ENCODE results near the gene AK3. TPM values are rescaled to one million over a fixed set of nuclear protein-coding genes. Genes with fewer than 3 reads are reported as not detected.
A peak's percentile ranks its signal among the peaks of the same experiment; 100 is the strongest.

AK3 gene
- total RNA-seq, 1 donor from 2014 or later = 81.6 TPM

- no peak for DNase-seq (ENCODE audit: low spot score)
Measured at GRCh38 chr9:4706021-4706420, 35.0 kb downstream of the AK3 start.

DNA sequence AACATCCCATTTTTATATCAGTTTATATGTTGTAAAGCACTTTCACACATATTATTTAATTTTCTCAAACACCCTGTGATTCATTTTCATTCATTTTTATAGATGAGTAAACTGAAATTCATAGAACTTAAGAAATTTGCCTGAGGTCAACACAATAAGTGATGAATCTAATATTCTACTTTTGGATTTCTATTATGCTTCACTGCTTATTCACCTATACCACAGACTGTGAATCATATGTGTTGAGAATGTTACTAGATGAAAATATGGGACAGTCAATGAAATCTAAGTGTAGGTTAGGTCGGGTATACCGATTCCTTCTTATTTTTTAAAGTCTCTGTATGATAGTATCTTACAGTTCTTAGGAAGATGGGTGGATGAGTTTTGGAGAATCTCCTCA is 36.9 kb downstream of the AK3 start:
- no peak for DNase-seq (ENCODE audit: low spot score)

DNA sequence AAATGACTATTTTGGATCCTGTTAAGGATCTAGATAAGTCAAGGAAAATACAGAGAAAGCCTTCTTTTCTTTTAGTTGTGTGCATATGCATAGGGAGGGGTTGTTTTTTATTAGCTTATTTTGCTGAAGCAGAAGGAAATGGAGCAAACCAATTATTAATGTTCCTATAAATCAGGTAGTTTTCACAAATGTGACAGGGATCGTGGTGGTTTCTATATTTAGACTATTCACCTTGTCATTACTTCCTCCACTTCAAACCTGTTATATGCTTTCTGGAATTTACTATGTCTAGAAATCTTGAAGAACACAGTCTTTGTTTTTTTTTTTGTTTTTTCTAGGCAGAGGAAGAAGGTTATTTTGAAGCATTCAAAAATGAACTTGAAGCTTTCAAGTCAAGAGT is 39.5 kb downstream of the AK3 start:
- no peak for DNase-seq (ENCODE audit: low spot score)

GRCh38 chr9:4700932-4701331 is 40.1 kb downstream of the AK3 start:
- no peak for DNase-seq (ENCODE audit: low spot score)

GRCh38 chr9:4700091-4700490 is 40.9 kb downstream of the AK3 start:
- no peak for DNase-seq (ENCODE audit: low spot score)

- no peak for DNase-seq (ENCODE audit: low spot score)
Measured at GRCh38 chr9:4691795-4692194, 49.2 kb downstream of the AK3 start.

GRCh38 chr9:4690144-4690543 is 50.9 kb downstream of the AK3 start:
- DNase-seq (ENCODE audit: low spot score) = no peak

DNA sequence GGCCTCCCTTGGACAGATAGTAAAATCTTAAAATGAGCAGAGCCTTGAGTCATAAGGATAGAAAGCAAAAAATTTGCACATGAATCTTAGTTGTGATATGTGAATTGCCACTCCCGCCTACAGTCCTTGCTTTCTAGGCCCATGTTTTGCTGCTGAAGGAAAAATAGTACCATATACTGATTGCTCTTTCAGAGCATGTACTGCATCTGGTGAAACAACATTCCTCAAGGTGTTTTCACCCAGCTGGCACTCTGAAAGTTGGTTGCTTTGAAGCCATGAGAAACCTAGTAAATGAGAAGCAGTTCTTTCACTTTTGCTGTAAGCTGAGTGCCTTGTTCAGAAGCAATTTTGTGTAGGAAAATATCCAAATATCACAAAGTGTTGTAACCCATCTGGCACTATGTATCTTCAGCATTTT is 51.3 kb downstream of the AK3 start:
- DNase-seq (ENCODE audit: low spot score) = no peak

GRCh38 chr9:4689021-4689420 is 52.0 kb downstream of the AK3 start:
- DNase-seq (ENCODE audit: low spot score) = no peak

GRCh38 chr9:4686584-4686983 is 54.4 kb downstream of the AK3 start:
- DNase-seq (ENCODE audit: low spot score) = no peak

DNA sequence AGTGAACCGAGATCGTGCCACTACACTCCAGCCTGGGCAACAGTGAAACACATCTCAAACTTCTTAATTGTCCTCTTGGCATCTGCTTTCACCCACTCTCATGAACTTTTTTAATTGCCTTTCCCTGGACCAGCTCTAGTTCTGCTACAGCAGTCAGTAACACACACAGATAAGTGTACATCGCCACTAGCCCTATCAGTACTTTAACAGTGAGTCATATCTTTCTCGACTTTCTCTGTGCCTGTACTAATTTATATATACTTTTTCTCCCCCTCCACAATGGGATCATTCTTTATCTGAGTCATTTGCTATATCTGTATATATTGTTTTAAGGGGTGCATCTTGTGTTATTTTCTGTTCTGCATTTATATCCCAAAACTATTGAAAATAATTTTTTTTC is 54.9 kb downstream of the AK3 start:
- DNase-seq (ENCODE audit: low spot score) = no peak

- no peak for DNase-seq (ENCODE audit: low spot score)
Measured at GRCh38 chr9:4684820-4685219, 56.2 kb downstream of the AK3 start.

DNA sequence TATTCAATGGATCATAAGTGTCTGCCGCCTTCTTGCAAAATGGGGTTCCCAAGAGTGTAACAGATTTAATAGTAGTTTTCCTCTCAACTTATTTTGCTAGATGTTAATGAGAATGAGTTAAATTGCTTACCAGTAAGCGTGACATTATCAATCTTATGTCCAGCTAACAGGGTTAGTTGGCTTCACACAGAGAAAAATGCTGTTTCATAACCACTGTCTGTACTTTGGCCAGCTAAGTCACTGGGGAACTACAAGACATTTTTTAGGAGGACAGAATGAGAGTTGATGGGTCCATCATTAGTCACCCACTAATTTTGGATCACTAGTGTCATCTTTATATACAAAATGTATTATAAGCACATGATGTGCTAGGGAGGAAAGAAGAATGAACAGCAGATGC is 60.3 kb downstream of the AK3 start:
- DNase-seq (ENCODE audit: low spot score) = no peak

GRCh38 chr9:4680173-4680525 is 60.9 kb downstream of the AK3 start:
- no peak for DNase-seq (ENCODE audit: low spot score)

DNA sequence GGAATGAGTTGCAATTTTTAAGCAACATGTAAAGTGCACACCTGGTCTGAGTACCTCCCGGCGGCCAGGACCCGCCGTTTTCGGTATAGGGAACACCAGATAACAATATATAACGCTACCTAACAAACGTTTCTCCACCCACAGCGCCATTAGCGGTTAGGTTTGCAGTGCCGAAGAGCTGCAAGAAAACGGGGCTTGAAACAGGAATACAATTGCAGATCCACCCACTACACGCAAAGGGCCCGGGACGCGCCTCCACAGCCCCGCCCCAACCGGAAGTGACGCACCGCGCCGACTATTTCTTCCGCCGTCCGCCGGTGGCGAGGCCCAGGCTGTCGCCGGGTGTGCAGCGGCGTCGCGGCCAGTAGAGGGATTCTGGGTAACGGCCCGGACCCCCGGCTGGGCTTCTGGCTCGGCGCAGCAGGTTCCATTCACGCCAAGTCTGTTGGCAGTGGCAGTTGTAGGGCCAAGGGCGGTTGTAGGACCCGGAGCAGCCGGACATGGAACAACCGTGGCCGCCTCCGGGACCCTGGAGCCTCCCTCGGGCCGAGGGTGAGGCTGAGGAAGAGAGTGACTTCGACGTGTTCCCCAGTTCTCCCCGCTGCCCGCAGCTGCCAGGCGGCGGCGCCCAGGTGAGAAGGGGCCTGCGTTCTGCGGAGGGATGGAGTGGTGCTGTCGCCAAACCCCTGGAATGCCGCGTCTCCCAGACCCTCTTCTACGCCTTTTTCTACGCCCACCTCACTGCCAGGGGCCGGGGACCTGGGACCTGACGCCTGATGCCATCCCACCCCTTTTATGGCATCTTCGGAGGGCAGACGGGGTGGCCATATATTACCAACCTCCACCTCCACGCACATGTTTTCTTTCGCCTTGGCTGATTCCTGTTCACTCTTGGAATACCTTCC is 61.5 kb downstream of the AK3 start, which contains the start of gene CDC37L1:
Gene CDC37L1 (plus strand): TSS at position 302 of the 905 bp plus-strand sequence. CDS start 199 bp downstream, at position 501.
- DNase-seq (ENCODE audit: low spot score) = peak; percentile 100

GRCh38 chr9:4678679-4679267 is 62.2 kb downstream of the AK3 start:
- DNase-seq (ENCODE audit: low spot score) = no peak

- DNase-seq (ENCODE audit: low spot score) = no peak
Measured at GRCh38 chr9:4677392-4677791, 63.6 kb downstream of the AK3 start.

DNA sequence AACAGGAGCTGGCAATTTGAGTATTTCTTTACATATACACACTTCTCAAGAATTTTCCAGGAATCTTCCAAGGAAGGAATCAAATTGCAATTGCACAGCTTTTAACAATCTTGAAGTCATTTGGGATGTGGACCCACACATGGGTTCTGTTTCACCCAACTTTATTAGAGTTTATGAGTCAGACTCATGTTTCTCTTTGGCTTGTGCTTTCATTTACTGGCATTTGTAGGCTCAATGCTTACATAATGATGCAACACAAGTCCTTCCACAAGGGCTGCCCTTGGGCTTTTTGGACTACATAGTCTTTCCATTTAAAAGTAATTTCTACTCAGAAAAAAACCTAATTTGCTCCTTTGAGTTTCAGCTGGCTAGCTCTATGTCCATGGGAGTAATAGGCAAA is 66.2 kb downstream of the AK3 start:
- DNase-seq (ENCODE audit: low spot score) = no peak

GRCh38 chr9:4671737-4672136 is 69.3 kb downstream of the AK3 start:
- no peak for DNase-seq (ENCODE audit: low spot score)

- no peak for DNase-seq (ENCODE audit: low spot score)
Measured at GRCh38 chr9:4670591-4670990, 70.4 kb downstream of the AK3 start.

DNA sequence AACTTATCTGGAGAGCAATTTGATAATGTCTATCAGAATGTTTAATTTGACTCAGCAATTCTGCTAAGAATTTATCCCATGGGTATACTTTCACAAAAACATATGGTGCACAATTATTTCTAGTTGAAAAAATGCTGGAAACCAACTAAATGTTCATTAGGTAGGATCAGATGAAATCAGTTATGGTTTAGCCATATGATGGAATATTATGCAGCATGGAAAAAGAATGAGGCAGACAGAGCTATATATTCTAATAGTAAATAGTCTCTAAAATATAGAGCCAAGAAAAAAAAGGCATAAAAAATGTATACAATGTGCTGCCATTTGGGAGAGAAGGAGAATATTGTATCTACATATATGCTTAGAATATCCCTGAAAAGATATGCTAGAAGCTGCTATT is 71.1 kb downstream of the AK3 start:
- DNase-seq (ENCODE audit: low spot score) = no peak

DNA sequence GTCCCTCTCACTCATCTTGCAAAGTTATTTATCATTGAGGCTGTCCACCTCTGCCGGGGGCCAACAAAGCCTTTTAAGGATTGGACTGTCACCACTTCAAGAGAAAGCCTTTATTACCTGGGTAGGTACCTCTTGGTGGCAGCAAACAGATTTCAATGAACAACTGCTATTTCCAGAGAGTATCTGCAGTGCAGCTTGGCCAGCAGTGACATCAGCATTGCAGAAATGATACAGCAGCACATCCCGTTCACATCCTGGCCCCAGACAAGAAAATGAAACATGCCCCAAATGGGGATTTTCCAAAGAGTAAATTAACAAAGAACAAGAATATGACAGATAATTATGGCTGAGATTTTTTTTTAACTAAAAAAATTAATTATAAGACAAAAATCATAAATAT is 72.4 kb downstream of the AK3 start:
- no peak for DNase-seq (ENCODE audit: low spot score)

DNA sequence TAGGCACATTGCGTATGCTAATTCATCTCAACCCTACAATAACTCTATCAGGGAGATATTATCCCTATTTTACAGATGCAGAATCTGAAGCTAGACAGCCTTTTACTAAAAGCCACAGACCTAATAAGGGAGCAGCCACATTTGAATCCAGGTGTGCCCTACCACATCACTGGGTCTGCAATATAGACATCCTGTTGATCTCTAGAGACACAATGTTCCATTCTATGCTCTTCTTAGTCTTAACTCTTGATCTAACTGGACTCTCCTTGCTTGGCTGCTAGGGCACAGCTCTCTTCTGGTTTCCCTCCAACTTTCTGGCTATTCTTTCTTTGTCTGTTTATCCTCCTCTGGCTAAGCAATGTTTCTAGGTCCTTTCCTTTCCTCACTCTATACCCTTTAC is 73.3 kb downstream of the AK3 start:
- no peak for DNase-seq (ENCODE audit: low spot score)

Data from ureter (tissue), 1 donor.